Uterus (tissue), 2 donors: ENCODE results near the gene VWC2L.

Source experiments
- POLR2A ChIP-seq, 2 donors: fragments of 450-650 bp; IDR thresholded peaks; one replicate each; pipeline ENCODE4 v1.6.1; 2016; ENCODE audit warnings: antibody characterized with exemption in 2 of 2, mild to moderate bottlenecking in 1 of 2, moderate library complexity in 1 of 2
- TF ChIP-seq, protein P1 (sequence below), 4 experiments: fragments of 200-600 bp in 2 of 4; fragments of 450-650 bp in 2 of 4; sonication (generic) in 2 of 4; IDR thresholded peaks; one replicate each; pipeline ENCODE4 v1.5.1; 2016 to 2019; ENCODE audit warnings: antibody characterized with exemption in 4 of 4, mild to moderate bottlenecking in 2 of 4, moderate library complexity in 1 of 4

DNA sequence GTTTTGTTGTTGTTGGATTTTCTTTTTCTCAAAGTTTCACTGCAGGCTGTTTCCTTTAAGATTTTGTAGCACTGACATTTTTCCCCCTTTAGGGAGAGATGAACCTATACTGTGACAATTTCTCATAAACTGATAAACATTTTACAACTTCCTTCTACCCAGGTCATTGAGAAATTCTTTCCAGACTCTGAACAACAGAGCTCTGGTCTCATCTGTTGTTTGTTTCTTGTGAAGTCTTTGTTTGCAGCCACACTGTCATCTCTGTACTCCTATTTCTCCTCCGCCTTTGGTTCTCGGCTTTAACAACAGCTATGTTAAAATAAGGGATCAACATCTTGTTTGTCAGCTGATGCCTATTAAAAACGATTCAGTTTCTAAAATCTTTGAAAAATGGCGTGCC, 167.6 kb downstream of the VWC2L start:
- TF ChIP-seq, protein P1, sequence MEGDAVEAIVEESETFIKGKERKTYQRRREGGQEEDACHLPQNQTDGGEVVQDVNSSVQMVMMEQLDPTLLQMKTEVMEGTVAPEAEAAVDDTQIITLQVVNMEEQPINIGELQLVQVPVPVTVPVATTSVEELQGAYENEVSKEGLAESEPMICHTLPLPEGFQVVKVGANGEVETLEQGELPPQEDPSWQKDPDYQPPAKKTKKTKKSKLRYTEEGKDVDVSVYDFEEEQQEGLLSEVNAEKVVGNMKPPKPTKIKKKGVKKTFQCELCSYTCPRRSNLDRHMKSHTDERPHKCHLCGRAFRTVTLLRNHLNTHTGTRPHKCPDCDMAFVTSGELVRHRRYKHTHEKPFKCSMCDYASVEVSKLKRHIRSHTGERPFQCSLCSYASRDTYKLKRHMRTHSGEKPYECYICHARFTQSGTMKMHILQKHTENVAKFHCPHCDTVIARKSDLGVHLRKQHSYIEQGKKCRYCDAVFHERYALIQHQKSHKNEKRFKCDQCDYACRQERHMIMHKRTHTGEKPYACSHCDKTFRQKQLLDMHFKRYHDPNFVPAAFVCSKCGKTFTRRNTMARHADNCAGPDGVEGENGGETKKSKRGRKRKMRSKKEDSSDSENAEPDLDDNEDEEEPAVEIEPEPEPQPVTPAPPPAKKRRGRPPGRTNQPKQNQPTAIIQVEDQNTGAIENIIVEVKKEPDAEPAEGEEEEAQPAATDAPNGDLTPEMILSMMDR (IDR thresholded peaks at IDR 0.05) = no peak
- no peak for TF ChIP-seq POLR2A (IDR thresholded peaks at IDR 0.05)
